Skeletal muscle cell (primary cell): Measurements from ENCODE around the gene SPATA2.
"Not testable (repeated sequence)": the region's sequence is repeated elsewhere in the genome, so short reads cannot be mapped to it uniquely, and the experiment has no call there.

ENCODE experiments used
- DNase-seq: peaks from one replicate; pipeline ENCODE4 v3.0.0-alpha.2; 2010; ENCODE audit warnings: low read depth
- H3K4me3 ChIP-seq: 2 replicates; pipeline ENCODE4 v1.5.1; 2011; ENCODE audit warnings: low read depth, mild to moderate bottlenecking, control low read depth, low read length, moderate library complexity

Gene SPATA2

GRCh38 chr20:49906615-49907154 lies 8.6 kb downstream of the SPATA2 start:
- DNase-seq: no peak
- H3K4me3 ChIP-seq: no peak overlapping the region

GRCh38 chr20:49906101-49906604 lies 9.2 kb downstream of the SPATA2 start:
- H3K4me3 ChIP-seq: no peak overlapping the region
- no peak for DNase-seq

DNA sequence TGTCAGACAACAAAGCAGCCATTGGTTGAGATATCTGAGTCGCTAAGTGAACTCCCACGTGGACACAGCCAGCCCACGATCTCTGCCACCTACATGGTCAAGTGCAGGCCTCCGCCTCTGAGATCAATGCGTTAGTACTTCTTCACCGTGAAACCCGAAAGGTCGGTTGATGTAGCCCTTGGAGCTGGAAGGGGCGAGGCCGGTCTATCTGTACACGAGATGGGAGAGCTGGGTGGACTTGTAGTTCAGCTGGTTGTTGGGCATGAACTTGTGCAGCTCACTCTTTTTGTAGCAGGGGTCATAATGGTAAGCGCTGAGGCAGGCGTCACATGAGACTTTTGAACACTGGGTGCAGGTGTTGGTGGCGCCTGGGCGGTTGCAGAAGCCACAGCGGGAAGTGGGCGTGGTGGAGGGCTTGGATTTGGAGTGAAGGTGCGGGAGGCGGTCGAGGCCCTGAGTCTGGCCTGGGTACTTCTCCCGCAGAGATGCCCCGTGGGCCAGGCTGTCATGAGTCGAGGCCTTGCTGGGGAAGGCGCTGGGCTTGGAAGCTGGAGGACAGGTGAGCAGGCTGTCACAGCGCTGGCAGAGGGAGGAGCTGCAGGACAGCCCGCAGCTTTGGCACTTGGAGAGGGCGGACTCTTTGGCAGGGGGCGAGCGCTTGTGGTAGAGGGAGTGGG lies 9.8 kb downstream of the SPATA2 start:
- DNase-seq: no peak
- H3K4me3 ChIP-seq: no peak overlapping the region

GRCh38 chr20:49904440-49905214 lies 10.7 kb downstream of the SPATA2 start:
- no peak for DNase-seq
- no peak overlapping the region for H3K4me3 ChIP-seq

- DNase-seq: no peak
- no peak overlapping the region for H3K4me3 ChIP-seq
These were observed 13.7 kb downstream of the SPATA2 start for GRCh38 chr20:49901588-49901987.

DNA sequence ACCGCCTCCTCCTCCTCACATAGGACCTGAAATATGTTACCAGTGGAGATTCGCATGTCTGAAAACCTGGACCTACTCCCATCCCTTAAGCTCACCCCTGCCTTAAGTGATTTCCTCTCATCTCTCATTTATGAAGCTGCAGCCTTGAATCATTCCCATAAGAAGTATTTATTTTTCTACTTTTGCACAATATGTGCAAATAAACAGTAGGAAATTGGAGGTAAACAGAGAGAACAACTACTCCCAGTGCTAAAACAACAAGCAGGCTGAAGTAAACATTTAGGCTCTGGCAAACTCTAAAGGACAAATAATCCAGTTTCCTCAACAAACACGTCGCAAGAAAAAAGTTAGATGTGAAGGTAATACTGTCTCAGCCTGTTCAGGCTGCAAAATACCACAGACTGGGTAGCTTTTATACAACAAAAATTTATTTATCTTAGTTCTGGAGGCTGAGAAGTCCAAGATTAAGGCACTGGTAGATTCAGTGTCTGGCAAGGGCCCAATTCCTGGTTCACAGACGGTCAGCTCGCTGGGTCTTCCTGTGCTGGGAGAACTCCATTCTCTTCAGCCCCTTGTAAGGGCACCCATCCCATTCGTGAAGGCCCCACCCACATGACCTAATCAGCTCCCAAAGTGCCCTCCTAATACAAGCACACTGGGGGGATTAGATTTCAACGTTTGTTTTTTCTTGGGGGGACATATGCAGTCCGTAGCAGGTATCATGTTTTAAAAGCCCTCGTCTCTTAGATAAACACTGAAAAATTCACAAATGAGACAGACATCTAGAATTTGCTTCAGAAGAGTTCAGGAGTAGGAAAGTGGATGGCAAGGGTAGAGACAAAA lies 15.6 kb downstream of the SPATA2 start:
- no peak overlapping the region for H3K4me3 ChIP-seq
- DNase-seq: no peak

- no peak overlapping the region for H3K4me3 ChIP-seq
- DNase-seq: no peak
These were observed 19.1 kb downstream of the SPATA2 start for GRCh38 chr20:49896204-49896603.

DNA sequence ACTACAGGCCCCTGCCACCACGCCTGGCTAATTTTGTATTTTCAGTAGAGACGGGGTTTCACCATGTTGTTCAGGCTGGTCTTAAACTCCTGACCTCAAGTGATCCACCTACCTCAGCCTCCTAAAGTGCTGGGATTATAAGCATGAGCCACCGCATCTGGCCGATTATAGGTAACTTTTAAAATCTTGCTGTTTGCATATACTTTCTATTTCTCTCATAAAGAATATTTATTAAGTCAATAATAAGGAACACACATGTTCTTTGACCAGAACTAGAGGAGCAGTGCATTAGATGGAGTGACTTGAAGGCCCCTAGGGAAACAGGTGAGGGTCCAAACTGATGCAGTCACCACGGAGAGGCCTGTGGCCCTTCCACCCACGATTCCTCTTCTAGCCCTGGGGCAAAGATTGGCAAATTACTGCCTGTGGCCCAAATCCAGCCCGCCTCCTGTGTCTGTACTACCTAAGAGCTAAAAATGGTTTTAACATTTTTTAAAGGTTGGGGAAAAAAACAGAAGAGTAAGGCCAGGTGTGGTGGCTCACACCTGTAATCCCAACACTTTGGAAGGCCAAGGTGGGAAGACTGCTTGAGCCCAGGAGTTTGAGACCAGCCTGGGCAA lies 19.7 kb downstream of the SPATA2 start:
- H3K4me3 ChIP-seq, DNase-seq: not testable (repeated sequence)

DNA sequence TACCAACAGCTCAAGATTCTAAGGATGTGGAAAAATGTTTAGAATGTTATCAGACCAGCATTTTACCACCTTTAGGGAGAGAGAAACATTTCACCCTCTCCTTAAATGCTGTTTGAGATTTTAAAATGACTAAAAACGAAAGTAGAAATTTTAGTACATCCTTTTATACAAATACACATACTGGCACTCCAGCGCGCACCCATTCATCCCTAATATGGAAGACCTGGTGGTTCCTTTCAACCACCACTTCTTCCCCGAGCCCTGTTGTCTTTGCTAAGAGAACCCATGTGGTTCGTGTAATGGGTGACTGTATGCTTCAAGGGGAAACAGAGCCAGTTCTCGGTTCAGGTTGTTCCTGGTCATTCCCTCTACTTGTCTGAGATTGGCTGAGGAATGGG lies 21.3 kb downstream of the SPATA2 start:
- no peak for DNase-seq

DNA sequence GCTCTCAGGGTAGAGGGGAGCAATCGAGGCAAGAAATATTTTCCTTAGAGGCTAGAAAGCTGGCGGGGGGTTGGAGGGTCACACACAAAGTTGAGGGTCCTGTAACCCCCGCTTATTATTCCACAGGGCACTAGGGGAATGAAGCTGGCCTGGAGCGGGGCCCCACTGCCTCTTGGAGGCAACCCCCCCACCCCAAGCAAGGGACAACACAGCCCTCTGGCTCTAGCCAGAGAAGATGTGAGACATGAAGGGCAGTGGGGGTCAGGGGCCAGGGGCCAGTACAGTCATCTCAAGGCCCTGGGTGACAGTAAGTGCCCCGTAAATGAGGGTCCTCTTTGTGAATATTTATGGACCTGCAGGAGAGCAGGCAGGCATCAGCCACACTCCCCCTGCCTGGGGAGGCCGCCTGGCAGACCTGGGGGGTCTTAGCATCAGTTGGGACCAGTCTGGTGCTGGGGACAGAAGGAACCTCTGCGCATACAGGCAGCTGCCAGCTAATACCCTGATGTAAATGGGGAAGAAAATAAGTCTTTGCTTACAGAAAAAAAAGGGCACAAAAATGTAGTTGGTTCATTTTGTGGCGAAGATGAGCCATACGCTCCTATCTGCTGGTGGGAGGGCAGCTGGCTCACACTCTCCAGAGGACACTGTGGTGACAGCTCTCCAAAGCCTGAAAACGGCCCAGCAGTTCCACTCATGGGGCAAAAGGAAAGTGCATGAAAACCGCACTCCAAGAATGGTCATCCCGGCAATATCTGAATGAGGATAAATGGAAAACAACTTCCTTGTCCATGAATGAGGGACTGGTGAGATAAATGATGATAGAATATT lies 21.9 kb downstream of the SPATA2 start:
- DNase-seq: no peak
- H3K4me3 ChIP-seq: no peak overlapping the region

More for the DNA sequence above, 21.3 kb downstream of the SPATA2 start:
- no peak overlapping the region for H3K4me3 ChIP-seq

DNA sequence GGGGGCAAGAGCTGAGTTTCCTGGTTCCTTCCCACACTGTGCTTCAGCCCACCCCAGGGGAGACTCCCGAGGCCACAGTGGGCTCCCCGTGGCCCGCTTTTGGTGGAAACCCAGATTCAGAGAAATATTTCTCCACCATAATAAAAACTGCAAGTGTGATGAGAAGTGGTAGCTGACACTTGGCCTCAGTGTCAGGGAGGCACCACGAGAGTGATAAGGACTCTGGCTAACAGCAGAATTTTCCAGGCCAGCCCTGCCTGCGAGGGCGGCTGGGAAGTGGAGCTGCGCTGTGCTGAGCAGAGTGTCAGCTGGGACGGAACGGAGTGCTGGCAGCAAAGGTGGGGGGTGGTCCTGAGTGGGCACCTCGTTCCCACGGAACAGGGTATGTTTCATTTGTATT lies 22.5 kb downstream of the SPATA2 start:
- no peak for DNase-seq
- H3K4me3 ChIP-seq: no peak overlapping the region

DNA sequence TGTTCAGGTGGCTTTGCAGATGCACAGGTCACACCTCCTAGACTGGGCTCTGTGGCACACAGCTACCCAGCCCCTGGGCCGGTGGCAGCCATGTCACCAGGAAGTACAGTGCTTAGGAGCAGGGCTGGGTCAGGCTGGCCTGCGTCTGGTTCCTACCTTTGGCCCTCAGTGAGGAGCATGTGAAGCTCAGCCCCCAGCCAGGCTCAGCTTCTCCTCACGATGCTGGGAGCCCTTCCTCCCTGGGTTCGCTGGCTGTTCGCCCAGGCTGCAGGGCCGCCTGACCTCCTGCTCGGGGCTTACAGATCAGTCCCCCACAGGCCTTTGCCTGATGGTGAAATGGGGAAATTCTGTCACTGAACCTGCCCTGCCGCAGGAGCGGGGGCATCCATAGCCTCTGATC lies 23.1 kb downstream of the SPATA2 start:
- no peak overlapping the region for H3K4me3 ChIP-seq
- DNase-seq: no peak

DNA sequence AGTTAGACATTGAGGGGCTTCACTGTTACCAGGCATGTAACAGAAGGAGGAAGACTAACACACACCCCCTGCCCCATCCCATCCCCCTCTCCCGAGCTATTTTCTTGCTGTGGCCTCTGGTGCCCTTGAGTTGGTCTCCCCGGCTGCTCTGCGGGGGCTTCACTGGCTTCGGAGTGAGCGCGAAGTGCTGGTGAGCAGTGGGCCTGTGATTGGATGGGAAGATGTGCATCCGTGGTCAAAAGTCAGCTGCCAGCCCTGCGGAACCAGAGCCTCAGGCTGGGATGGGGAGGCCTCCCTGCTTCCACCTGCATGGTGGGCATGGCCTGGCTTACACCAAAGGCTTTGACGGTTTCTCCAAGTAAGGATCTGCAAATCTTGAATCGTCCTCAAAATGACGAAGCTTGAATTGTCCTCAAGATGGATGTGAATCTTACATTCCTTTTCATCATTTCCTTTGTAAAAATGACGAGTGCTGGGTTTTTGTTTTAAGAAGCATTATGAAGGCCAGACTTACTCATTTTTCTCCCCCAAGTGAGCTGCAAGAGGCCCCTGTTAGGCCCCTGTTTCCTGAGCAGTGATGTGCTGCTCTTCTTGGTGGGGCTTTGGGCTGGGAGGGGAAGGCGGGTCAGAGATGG lies 23.7 kb downstream of the SPATA2 start:
- DNase-seq: no peak
- no peak overlapping the region for H3K4me3 ChIP-seq

DNA sequence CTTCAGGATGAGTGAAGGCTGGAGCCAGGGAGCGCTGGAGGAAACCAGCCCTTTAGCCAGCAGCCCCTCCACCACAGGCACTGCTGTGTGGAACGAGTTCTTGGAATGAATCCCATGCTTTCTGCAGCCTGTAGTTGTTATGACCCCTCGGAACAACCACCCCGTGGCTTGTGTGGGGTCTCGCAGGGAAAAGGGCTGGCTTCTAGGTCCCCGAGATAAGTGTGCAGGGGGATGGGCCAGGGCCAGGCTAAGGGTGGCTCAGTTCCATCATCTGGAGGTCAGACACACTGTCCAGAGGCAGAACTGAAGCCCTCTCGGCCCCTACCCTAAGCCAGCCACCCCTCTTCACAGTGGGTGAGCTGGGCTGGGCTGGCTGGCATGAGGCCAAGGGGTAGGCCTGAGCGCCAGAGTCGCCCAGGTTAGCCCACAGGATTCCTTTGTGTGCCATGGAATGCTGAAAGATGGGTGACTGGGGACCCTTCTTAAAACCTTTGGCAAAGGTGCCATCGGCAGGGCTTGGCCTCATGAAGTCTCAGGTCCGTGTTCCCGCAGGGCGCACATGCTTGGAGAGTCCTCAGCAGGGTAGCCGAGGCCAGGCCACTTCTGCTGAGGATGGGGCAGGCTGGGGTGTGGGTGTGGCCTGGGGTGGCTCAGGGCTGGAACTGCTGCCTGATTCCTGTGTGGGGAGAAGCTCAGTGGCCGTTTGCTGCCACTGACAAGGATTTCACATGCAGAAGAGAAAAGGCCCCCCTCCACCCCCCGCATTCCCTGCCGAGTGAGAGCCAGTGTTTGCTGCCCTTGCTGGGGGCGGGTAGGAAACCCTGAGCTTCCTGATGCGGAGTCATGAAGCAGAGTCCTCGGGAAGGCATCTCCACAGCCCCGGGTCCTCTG lies 24.6 kb downstream of the SPATA2 start:
- no peak for DNase-seq
- no peak overlapping the region for H3K4me3 ChIP-seq

DNA sequence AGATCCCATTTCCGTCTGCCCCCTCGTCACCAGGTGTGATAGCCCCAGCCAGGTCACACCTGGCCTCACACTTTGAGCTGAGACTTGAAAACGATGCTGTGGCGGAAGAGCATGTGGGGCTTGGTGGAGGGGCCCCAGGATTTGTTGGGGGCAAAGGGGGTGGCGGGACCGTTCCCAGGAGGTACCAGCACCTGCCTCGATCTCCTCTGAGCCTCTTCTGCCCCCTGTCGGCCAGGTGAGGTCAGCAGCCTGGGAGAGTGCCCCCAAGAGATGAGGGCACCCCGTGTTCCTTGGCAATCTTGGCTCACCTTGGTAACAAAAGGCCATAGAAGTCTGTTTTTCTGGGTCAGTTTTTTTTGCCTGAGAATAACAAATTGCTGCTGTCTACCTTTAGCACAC lies 25.4 kb downstream of the SPATA2 start:
- no peak for DNase-seq
- no peak overlapping the region for H3K4me3 ChIP-seq

- H3K4me3 ChIP-seq: no peak overlapping the region
These were observed 26.1 kb downstream of the SPATA2 start for GRCh38 chr20:49889001-49889934.

More at GRCh38 chr20:49889001-49889934, 26.1 kb downstream of the SPATA2 start:
- DNase-seq: no peak
